GM12864 (cell line): Measurements from ENCODE around the gene DNAJA4.
A peak's percentile ranks its signal among the peaks of the same experiment; 100 is the strongest.

ENCODE experiments used
- DNase-seq: peaks from one replicate; pipeline ENCODE4 v3.0.0-alpha.2; 2011; ENCODE audit warnings: low read depth
- H3K4me3 ChIP-seq: 2 replicates; pipeline ENCODE4 v1.5.1; 2011; ENCODE audit warnings: mild to moderate bottlenecking, low read depth, low read length, control low read depth
- CTCF ChIP-seq: IDR thresholded peaks from 2 replicates; pipeline ENCODE4 v1.5.1; 2011; ENCODE audit warnings: low read depth, mild to moderate bottlenecking, moderate library complexity, low read length, control low read depth, inconsistent platforms; ENCODE audit errors: missing control alignments

DNAJA4 gene

GRCh38 chr15:78276064-78276943 lies 11.9 kb downstream of the DNAJA4 start:
- no peak for DNase-seq
- no peak for TF ChIP-seq CTCF

GRCh38 chr15:78280319-78281072 lies 16.1 kb downstream of the DNAJA4 start:
- no peak for TF ChIP-seq CTCF
- no peak for DNase-seq
- no peak overlapping the region for H3K4me3 ChIP-seq

More at GRCh38 chr15:78276064-78276943, 11.9 kb downstream of the DNAJA4 start:
- H3K4me3 ChIP-seq: no peak overlapping the region

- no peak for DNase-seq
- no peak overlapping the region for H3K4me3 ChIP-seq
- TF ChIP-seq CTCF: no peak
Observed at GRCh38 chr15:78282324-78282723, 18.0 kb downstream of the DNAJA4 start.

GRCh38 chr15:78284758-78285157 lies 20.4 kb downstream of the DNAJA4 start:
- no peak for DNase-seq
- no peak overlapping the region for H3K4me3 ChIP-seq
- TF ChIP-seq CTCF: peak; percentile 9

- no peak overlapping the region for H3K4me3 ChIP-seq
- no peak for TF ChIP-seq CTCF
- DNase-seq: no peak
Observed at GRCh38 chr15:78290222-78290621, 25.9 kb downstream of the DNAJA4 start.

- no peak for TF ChIP-seq CTCF
- no peak for DNase-seq
- H3K4me3 ChIP-seq: no peak overlapping the region
Observed at GRCh38 chr15:78291052-78291451, 26.7 kb downstream of the DNAJA4 start.
